GM21423 (cell line): ENCODE results near the gene HABP4.

Experiments used
- ATAC-seq: cut with Tn5 transposase; IDR thresholded peaks from one replicate; pipeline ENCODE4 v1.9.1; 2021; ENCODE audit warnings: mild to moderate bottlenecking, moderate library complexity; ENCODE audit not compliant: unreplicated experiment

HABP4 gene

DNA sequence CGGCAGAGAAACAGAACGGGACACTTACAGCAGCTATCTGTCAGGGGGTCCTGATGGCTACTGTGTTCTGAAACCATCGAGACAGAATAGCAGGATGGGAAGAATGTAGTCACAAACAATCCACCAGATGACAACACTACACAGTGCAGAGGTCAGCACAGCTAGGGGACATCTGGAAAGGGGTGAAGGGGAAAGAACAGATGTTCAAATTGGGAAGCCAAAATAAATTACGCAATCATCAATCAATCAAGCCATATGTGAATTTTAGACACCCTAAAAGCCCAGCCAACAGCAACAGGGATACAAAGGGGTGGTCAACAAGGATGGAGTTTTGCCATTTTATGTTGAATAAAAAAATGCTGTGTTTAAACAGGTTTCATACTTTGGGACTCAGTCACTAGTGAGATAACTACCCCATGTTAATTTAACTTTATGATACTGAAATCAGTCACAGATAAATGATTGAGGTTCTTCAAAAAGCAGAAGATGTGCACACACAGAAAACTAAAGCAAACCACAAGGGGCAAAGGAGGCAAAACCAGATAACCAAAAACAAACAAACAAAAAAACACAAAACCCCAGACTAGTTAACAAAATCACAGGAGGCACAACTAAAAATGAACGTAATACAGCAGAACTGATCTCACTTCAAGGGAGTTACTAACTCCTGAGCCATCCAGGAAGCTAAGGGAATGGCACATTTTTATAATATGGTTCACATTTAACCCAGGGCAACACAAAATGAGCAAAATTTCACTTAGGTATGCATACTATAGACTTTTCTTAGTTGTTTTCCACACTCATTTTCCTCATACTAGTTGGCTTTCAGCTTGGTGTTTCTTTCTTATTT is 65.9 kb downstream of the HABP4 start:
- no peak for ATAC-seq

- ATAC-seq: no peak
Observed at GRCh38 chr9:96519095-96519494, 69.1 kb downstream of the HABP4 start.

DNA sequence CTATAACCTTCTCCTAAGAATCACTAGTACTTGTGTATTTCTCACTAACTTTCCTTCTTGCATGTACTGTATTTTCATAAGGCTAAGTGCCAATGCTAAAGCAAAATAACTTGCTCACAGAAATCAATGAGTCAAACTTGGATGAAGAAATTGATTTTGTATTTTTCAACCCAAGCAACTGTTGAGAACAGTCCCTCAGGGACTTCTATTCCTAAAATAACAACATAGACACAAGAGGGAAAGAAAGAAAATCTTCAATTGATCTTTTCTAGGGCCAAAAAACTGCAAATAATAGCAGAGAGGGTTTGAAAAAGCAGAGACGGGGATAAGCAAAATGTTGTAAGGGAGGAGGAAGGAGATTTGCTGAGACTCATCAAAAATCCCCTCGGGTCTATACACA is 69.8 kb downstream of the HABP4 start:
- ATAC-seq: no peak

DNA sequence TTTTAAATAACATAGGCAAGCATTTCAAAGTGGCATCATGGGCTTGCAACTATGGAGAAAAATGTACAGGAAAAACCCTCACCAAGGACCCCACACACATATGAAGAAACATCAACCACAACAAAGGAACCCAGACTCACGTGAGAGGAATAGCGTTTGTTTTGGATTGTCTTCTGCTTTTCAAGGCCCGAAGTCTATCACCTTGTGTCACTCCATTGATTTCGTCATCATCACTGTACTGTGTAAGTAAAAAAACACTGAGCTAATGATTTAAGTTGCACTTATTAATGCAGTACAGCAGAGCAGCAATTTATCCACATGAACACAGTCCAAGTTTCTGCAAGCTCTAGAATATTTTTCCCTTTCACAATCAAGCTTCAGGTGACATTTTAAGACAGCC is 72.4 kb downstream of the HABP4 start:
- ATAC-seq: no peak

- ATAC-seq: no peak
Observed at GRCh38 chr9:96523374-96523773, 73.4 kb downstream of the HABP4 start.

- ATAC-seq: no peak
Observed at GRCh38 chr9:96524045-96524444, 74.1 kb downstream of the HABP4 start.

DNA sequence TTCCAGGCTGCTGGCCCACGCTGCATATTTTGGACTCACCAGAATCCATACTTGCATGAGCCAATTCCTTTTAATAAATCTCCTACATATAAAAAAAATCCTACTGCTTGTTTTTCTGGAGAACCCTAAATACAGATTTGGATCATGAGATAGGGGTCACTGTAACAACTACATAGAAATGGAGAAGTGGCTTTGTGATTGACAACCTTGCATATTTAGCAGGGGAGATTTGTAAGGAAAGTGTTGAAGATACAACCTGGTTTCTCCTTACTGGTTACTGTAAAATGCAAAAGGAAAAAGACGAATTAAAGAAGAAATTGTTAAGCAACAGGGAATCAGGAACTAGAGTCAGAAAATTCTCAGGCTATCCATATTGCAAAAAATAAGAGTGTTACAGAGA is 74.8 kb downstream of the HABP4 start:
- ATAC-seq: no peak

DNA sequence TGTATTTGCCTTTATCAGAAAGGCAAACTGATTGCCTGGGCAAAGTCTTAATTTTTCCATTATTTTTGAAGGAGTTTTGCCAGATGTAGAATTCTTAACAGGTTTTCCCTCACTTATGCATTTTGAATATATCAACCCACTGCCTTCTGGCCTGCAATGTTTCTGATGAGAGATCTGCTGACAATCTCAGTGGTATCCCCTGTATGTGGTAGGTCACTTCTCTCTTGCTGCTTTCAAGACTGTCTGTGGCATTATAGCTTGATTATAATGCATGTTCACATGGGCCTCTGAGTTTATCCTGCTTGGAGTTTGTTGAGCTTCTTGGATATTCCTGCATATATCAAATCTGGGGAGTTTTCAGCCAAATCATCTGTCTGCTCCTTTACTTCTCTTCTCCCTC is 82.2 kb downstream of the HABP4 start:
- ATAC-seq: no peak

GRCh38 chr9:96540106-96540505 is 90.1 kb downstream of the HABP4 start:
- no peak for ATAC-seq
